Parathyroid adenoma (tissue), 2 donors: ENCODE measurements around the gene ZACN.

Experiments used
- H2AFZ ChIP-seq: fragments of 300-600 bp; sonication (generic); one replicate; pipeline ENCODE4 v1.7.0; 2017; ENCODE audit warnings: antibody characterized with exemption, mild to moderate bottlenecking
- H3K27ac ChIP-seq: fragments of 300-600 bp; sonication (generic); one replicate; pipeline ENCODE4 v1.7.0; 2017
- H3K27me3 ChIP-seq: fragments of 300-600 bp; sonication (generic); one replicate; pipeline ENCODE4 v1.7.0; 2017; ENCODE audit warnings: low read length; ENCODE audit not compliant: control insufficient read depth, insufficient read depth
- H3K36me3 ChIP-seq: fragments of 300-600 bp; sonication (generic); one replicate; pipeline ENCODE4 v1.7.0; 2017; ENCODE audit warnings: low read length; ENCODE audit not compliant: control insufficient read depth, insufficient read depth
- H3K4me1 ChIP-seq: fragments of 300-600 bp; sonication (generic); one replicate; pipeline ENCODE4 v1.7.0; 2017; ENCODE audit warnings: control low read depth
- H3K4me2 ChIP-seq: fragments of 300-600 bp; sonication (generic); one replicate; pipeline ENCODE4 v1.7.0; 2017; ENCODE audit warnings: low read length
- H3K4me3 ChIP-seq: fragments of 300-600 bp; sonication (generic); one replicate; pipeline ENCODE4 v1.7.0; 2017; ENCODE audit warnings: low read depth, low read length
- H3K79me2 ChIP-seq: fragments of 300-600 bp; sonication (generic); one replicate; pipeline ENCODE4 v1.7.0; 2017; ENCODE audit warnings: control low read depth
- H3K9ac ChIP-seq: fragments of 300-600 bp; sonication (generic); one replicate; pipeline ENCODE4 v1.7.0; 2017; ENCODE audit warnings: mild to moderate bottlenecking
- H3K9me3 ChIP-seq: fragments of 300-600 bp; sonication (generic); one replicate; pipeline ENCODE4 v1.7.0; 2017; ENCODE audit warnings: low read length; ENCODE audit not compliant: control insufficient read depth
- CTCF ChIP-seq: fragments of 300-600 bp; sonication (generic); IDR thresholded peaks from one replicate; pipeline ENCODE4 v1.7.0; 2017; ENCODE audit warnings: antibody characterized with exemption, mild to moderate bottlenecking
- donor health status: primary hyperparathyroidism.

ZACN gene

GRCh38 chr17:76049239-76049638 is 29.7 kb upstream of the ZACN start:
- no peaks in the 10 kb centered on the region for H3K9me3 ChIP-seq
- no peak overlapping the region for H3K4me2 ChIP-seq
- H3K36me3 ChIP-seq = no peaks in the 10 kb centered on the region
- peaks cover 34% of the 10 kb centered on the region for H3K4me1 ChIP-seq
- no peak overlapping the region for H3K4me3 ChIP-seq
- no peaks in the 10 kb centered on the region for H3K79me2 ChIP-seq
- H3K27me3 ChIP-seq = no peaks in the 10 kb centered on the region
- no peak overlapping the region for H3K9ac ChIP-seq
- H3K27ac ChIP-seq = no peak overlapping the region
- no peak overlapping the region for H2AFZ ChIP-seq
- TF ChIP-seq CTCF = no peak

DNA sequence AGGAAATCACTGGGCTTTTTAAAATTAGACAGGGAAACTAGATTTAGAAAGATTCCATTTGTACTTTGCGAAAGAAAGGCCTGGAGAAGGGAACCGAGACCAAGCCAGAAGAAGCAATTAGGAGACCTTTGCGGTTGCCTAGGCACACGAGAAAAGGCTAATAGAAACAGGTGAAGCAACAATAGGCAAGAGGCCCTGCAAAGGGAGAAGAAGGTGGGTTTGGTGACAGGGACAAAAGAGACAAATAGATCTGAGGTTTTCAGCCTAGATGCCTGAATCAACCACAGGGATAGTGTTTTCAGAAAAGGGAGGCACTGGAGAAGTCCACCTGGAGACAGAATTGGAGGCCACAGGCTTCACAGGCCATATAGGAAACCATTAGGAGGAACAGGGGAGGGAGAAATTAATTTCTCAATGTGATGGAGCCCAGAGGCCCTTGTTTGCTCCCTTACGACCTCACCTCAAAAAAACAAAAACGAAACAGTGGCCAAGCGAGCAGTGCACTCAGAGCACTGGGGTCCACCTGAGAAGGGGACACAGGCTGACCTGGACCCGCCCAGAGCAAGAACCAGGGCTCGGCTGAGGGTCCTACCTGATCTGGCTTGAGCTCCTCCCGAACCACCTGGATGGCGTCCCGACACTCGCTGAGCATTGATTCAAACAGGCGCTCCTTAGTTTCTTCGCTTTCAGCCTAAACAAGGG is 29.0 kb upstream of the ZACN start:
- Histone ChIP-seq H3K4me3 (no peak overlapping the region), H3K36me3 (no peaks in the 10 kb centered on the region), H3K4me1 (peaks cover 26% of the 10 kb centered on the region), H3K9me3 (no peaks in the 10 kb centered on the region), H3K9ac (no peak overlapping the region), H2AFZ (no peak overlapping the region), H3K4me2 (no peak overlapping the region), H3K27me3 (no peaks in the 10 kb centered on the region), H3K79me2 (no peaks in the 10 kb centered on the region), H3K27ac (no peak overlapping the region)
- TF ChIP-seq CTCF = no peak

GRCh38 chr17:76050538-76051467 is 28.2 kb upstream of the ZACN start:
- Histone ChIP-seq H3K4me3 (no peak overlapping the region), H3K9ac (no peak overlapping the region), H3K27me3 (no peaks in the 10 kb centered on the region), H2AFZ (no peak overlapping the region), H3K4me2 (peak overlapping the region; percentile 48), H3K36me3 (no peaks in the 10 kb centered on the region), H3K79me2 (no peaks in the 10 kb centered on the region), H3K9me3 (no peaks in the 10 kb centered on the region), H3K27ac (no peak overlapping the region), H3K4me1 (peaks cover 18% of the 10 kb centered on the region)
- no peak for TF ChIP-seq CTCF

- no peaks in the 10 kb centered on the region for H3K27me3 ChIP-seq
- peaks cover 2% of the 10 kb centered on the region for H3K79me2 ChIP-seq
- H3K9ac ChIP-seq = no peak overlapping the region
- no peaks in the 10 kb centered on the region for H3K9me3 ChIP-seq
- no peak overlapping the region for H3K4me3 ChIP-seq
- H3K36me3 ChIP-seq = no peaks in the 10 kb centered on the region
- peak overlapping the region; percentile 48 for H3K4me2 ChIP-seq
- H3K27ac ChIP-seq = no peak overlapping the region
- no peak for TF ChIP-seq CTCF
- no peak overlapping the region for H2AFZ ChIP-seq
- H3K4me1 ChIP-seq = peaks cover 14% of the 10 kb centered on the region
Measured at GRCh38 chr17:76051561-76051960, 27.4 kb upstream of the ZACN start.
